ENCODE data around the gene LTK. TPM values are rescaled to one million over a fixed set of nuclear protein-coding genes. Genes with fewer than 3 reads are reported as not detected.

LTK gene
- total and polyA plus RNA-seq, 3 donors from 2014 or later: 2.9 to 4.2 (median 3.7) TPM

DNA sequence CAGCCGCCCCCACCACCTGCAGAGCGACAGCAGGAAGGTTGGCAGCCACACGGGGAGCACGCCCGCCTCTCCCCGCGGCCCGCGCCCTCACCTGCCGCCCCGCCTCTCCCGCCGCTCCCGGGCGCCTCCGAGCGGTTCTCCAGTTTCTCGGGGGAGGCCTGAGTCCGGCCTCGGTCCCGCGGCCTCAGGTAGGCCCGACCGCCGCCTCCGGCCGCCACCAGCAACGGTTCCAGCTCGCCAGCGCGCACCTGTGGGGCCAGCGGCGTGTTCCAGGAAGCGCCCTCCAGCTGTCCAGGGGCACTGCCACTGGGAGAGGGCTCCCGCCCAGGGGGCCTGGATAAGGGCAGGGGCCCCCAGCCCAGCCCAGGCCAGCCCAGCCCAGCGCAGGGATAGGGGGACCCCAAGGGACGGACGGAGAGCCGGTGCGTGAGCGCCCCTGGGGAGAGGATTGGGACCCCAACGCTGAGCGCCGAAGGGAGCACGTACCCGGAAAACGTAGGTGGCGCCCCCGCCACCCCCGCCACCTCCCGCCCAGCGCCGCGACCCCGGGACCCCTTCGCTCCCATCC, 2.2 kb downstream of the LTK start:
- DNase-seq: no peak
- no peak for TF ChIP-seq POLR2A (IDR thresholded peaks at IDR 0.05)
- TF ChIP-seq, protein P1, sequence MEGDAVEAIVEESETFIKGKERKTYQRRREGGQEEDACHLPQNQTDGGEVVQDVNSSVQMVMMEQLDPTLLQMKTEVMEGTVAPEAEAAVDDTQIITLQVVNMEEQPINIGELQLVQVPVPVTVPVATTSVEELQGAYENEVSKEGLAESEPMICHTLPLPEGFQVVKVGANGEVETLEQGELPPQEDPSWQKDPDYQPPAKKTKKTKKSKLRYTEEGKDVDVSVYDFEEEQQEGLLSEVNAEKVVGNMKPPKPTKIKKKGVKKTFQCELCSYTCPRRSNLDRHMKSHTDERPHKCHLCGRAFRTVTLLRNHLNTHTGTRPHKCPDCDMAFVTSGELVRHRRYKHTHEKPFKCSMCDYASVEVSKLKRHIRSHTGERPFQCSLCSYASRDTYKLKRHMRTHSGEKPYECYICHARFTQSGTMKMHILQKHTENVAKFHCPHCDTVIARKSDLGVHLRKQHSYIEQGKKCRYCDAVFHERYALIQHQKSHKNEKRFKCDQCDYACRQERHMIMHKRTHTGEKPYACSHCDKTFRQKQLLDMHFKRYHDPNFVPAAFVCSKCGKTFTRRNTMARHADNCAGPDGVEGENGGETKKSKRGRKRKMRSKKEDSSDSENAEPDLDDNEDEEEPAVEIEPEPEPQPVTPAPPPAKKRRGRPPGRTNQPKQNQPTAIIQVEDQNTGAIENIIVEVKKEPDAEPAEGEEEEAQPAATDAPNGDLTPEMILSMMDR (IDR thresholded peaks at IDR 0.05): no peak
- H3K27me3 ChIP-seq: no peaks in the 10 kb centered on the region
- intact Hi-C loops (cut with DNase I; ENCODE audit: low total_unique reads): no loop called here
- WGBS, 2 donors: 22% methylated on average over 47 of the region's 56 CpGs; no CpG with 5 or more reads in 1 of the 2 donors
- no peaks in the 10 kb centered on the region for H3K9me3 ChIP-seq
- H3K4me3 ChIP-seq: peak overlapping the region in 1 of 2 donors; percentile 27
- no peak overlapping the region for H3K27ac ChIP-seq
- peaks cover 24% of the 10 kb centered on the region for H3K4me1 ChIP-seq
- H3K36me3 ChIP-seq (ENCODE audit: low read depth, missing control alignments): no peaks in the 10 kb centered on the region

DNA sequence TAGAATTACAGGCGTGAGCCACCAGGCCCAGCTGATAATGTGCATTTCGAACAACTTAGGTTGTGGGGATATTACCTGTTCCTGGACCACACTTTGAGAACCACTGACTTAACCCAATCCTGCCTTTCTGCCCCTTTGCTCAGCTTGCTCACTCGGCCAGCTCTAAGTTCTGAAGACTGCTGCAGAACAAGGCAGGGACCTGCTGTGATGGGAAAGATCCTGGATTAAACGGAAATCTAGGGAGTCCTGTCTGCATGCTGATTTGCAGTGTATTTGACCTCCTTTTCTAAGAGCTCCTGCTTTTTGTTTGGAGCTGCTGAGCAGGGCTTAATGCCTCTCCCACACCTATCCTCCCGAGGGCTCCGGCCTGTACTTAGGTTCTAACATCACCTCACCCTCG, 2.9 kb downstream of the LTK start:
- intact Hi-C loops (cut with DNase I; ENCODE audit: low total_unique reads): no loop called here
- no peak for DNase-seq
- no peak for TF ChIP-seq POLR2A (IDR thresholded peaks at IDR 0.05)
- TF ChIP-seq, protein P1 (IDR thresholded peaks at IDR 0.05): no peak

DNA sequence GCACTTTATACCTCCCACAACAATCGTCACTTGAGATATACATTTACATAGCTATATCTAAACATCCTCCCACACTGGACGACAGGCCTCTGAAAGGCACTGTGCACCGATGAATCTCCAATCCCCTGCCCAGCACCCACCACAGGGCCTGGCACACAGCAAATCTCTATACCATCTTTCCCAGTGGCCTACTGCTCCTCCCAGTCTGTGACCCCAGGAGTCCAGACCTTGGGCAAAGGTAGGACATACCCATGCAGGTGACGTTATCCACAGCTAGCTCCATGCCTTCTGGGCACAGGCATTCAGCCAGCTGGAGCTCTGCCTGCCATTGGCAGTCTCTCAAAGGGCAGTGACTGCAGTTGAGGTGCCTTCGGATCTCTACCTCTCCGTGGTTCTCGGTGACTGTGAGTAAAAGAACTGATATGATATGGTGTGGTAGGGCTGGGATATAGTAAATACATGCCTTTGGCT, 5.8 kb downstream of the LTK start:
- intact Hi-C loops (cut with DNase I; ENCODE audit: low total_unique reads): no loop called here

More for the DNA sequence above, 2.9 kb downstream of the LTK start:
- H3K4me1 ChIP-seq: peaks cover 24% of the 10 kb centered on the region
- no peak overlapping the region for H3K4me3 ChIP-seq
- WGBS, 2 donors: 55 to 71% methylated on average over 7 of the region's 7 CpGs
- no peaks in the 10 kb centered on the region for H3K36me3 ChIP-seq (ENCODE audit: low read depth, missing control alignments)
- no peaks in the 10 kb centered on the region for H3K9me3 ChIP-seq
- no peaks in the 10 kb centered on the region for H3K27me3 ChIP-seq
- no peak overlapping the region for H3K27ac ChIP-seq

DNA sequence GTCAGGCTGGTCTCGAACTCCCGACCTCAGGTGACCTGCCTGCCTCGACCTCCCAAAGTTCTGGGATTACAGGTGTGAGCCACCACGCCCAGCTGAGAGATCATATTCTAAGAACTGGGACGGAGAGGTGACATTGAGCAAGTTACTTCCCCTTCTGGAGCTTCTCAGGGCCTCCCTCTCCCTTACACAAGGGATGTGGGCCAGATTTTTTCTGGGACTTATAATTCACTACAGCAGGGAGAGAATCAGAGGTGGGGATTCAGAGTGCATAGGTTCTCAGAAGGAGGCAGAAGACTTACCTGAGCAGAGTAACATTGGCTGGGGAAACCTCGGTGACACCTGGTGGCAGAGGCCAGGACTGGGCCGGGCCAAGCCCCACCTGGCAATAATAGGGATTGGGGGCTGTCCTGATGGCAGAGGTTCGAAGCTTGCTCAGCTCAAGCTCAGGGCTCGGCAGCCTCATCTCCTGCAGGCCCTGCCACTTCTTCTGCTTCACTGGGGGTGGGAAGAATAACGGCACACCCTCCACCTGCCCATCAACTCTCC, 6.8 kb downstream of the LTK start:
- no peak for TF ChIP-seq POLR2A (IDR thresholded peaks at IDR 0.05)
- TF ChIP-seq, protein P1 (IDR thresholded peaks at IDR 0.05): no peak
- 71 to 86% methylated on average over 8 to 10 of the region's 10 CpGs for WGBS, 2 donors
- Histone ChIP-seq H3K4me1 (peaks cover 3% of the 10 kb centered on the region), H3K9me3 (no peaks in the 10 kb centered on the region), H3K36me3 (ENCODE audit: low read depth, missing control alignments) (no peaks in the 10 kb centered on the region), H3K27me3 (no peaks in the 10 kb centered on the region), H3K4me3 (no peak overlapping the region), H3K27ac (no peak overlapping the region)
- intact Hi-C loops (cut with DNase I; ENCODE audit: low total_unique reads): no loop called here
- DNase-seq: no peak

More for the DNA sequence above, 5.8 kb downstream of the LTK start:
- no peak for TF ChIP-seq POLR2A (IDR thresholded peaks at IDR 0.05)
- TF ChIP-seq, protein P1 (IDR thresholded peaks at IDR 0.05): no peak
- peak; percentile 21 for DNase-seq
- 66 to 71% methylated on average over 7 of the region's 7 CpGs for WGBS, 2 donors
- Histone ChIP-seq H3K36me3 (ENCODE audit: low read depth, missing control alignments) (no peaks in the 10 kb centered on the region), H3K27me3 (no peaks in the 10 kb centered on the region), H3K4me3 (no peak overlapping the region), H3K27ac (no peak overlapping the region), H3K4me1 (peaks cover 13% of the 10 kb centered on the region), H3K9me3 (no peaks in the 10 kb centered on the region)

DNA sequence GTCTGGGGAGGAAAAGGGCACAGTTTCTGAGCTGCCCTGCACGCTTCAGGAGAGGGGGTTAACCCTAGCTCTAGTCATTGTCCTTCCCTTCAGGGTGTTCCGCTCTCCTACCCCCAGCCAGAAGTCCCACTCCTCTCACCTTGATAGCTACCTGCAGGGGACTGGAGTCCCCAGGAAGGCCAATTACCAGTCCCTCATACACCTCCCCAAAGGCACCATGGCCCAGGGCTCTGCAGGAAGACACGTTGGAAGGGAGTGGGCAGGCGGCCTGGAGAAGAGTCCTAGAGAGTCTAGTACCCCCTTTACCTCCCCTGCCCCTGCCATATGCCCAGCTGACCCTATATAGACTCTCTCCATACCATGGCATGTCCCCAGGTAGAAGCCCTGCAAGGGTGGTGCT, 7.9 kb downstream of the LTK start:
- 92% methylated on average over 4 of the region's 4 CpGs; no CpG with 5 or more reads in 1 of the 2 donors for WGBS, 2 donors
- intact Hi-C loops (cut with DNase I; ENCODE audit: low total_unique reads): no loop called here
- Histone ChIP-seq H3K9me3 (no peaks in the 10 kb centered on the region), H3K4me1 (no peaks in the 10 kb centered on the region), H3K27ac (no peak overlapping the region), H3K36me3 (ENCODE audit: low read depth, missing control alignments) (no peaks in the 10 kb centered on the region), H3K4me3 (no peak overlapping the region), H3K27me3 (no peaks in the 10 kb centered on the region)
- no peak for TF ChIP-seq POLR2A (IDR thresholded peaks at IDR 0.05)
- TF ChIP-seq, protein P1 (IDR thresholded peaks at IDR 0.05): no peak
- DNase-seq: no peak
